Testis (tissue), 2 donors: ENCODE measurements around the gene ZSCAN2.

Source experiments
- CTCF ChIP-seq, 3 experiments: fragments of 450-650 bp in 2 of 3; fragments of 200-600 bp in 1 of 3; sonication (generic) in 1 of 3; IDR thresholded peaks; one replicate each; pipeline ENCODE4 v1.5.1; 2016 to 2019; ENCODE audit warnings: antibody characterized with exemption in 3 of 3, mild to moderate bottlenecking in 2 of 3, moderate library complexity in 1 of 3
- POLR2A ChIP-seq: fragments of 450-650 bp; IDR thresholded peaks from one replicate; pipeline ENCODE4 v1.6.1; 2017; ENCODE audit warnings: antibody characterized with exemption, mild to moderate bottlenecking, moderate library complexity

GRCh38 chr15:84570164-84570735 lies 30.6 kb upstream of the ZSCAN2 start:
- no peak for TF ChIP-seq POLR2A
- TF ChIP-seq CTCF (IDR thresholded peaks at IDR 0.05) = no peak
